Vagina (tissue), 2 donors: ENCODE results near the gene RAB34.

ENCODE experiments used
- POLR2A ChIP-seq, 2 donors: fragments of 450-650 bp; IDR thresholded peaks; one replicate each; pipeline ENCODE4 v1.6.1; 2017; ENCODE audit warnings: antibody characterized with exemption in 2 of 2, mild to moderate bottlenecking in 2 of 2, moderate library complexity in 2 of 2
- POLR2AphosphoS5 ChIP-seq, 2 donors: sonication (generic); formaldehyde crosslinking; IDR thresholded peaks; one replicate each; pipeline ENCODE4 v1.9.0; 2017; ENCODE audit warnings: antibody characterized with exemption in 2 of 2, mild to moderate bottlenecking in 2 of 2, low read depth in 1 of 2; ENCODE audit not compliant: insufficient read depth in 1 of 2
- TF ChIP-seq, protein P1 (sequence below), 3 experiments: fragments of 450-650 bp in 2 of 3; fragments of 200-600 bp in 1 of 3; sonication (generic) in 1 of 3; IDR thresholded peaks; one replicate each; pipeline ENCODE4 v1.5.1; 2017 to 2019; ENCODE audit warnings: antibody characterized with exemption in 3 of 3, mild to moderate bottlenecking in 2 of 3, moderate library complexity in 2 of 3

DNA sequence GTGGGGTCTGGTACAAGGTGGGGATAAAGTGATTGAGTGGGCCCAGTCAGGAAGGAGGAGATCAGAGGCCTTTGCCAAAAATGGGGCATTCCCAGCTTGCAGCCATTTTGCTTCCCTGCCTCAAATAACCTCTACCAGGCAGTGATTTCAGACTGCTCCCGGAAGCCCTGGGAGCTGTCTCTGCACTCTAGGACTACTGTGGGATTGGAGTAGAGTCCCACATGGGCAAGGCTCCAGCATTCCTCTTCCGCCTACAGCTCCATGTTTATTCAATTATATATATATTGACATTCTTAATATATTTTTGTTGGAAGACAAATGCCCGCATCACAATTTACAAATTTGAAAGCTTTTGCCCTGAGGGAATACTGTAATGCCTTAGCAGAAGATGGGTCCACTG is 42.2 kb downstream of the RAB34 start:
- TF ChIP-seq, protein P1, sequence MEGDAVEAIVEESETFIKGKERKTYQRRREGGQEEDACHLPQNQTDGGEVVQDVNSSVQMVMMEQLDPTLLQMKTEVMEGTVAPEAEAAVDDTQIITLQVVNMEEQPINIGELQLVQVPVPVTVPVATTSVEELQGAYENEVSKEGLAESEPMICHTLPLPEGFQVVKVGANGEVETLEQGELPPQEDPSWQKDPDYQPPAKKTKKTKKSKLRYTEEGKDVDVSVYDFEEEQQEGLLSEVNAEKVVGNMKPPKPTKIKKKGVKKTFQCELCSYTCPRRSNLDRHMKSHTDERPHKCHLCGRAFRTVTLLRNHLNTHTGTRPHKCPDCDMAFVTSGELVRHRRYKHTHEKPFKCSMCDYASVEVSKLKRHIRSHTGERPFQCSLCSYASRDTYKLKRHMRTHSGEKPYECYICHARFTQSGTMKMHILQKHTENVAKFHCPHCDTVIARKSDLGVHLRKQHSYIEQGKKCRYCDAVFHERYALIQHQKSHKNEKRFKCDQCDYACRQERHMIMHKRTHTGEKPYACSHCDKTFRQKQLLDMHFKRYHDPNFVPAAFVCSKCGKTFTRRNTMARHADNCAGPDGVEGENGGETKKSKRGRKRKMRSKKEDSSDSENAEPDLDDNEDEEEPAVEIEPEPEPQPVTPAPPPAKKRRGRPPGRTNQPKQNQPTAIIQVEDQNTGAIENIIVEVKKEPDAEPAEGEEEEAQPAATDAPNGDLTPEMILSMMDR (IDR thresholded peaks at IDR 0.05): no peak
- TF ChIP-seq POLR2AphosphoS5 (IDR thresholded peaks at IDR 0.05; ENCODE audit: insufficient read depth in 1 of 2, low read depth in 1 of 2) (no peak), POLR2A (IDR thresholded peaks at IDR 0.05) (no peak)
